GM19324 (cell line): Measurements from ENCODE around the gene SEPTIN8.
"Not testable (repeated sequence)": the region's sequence is repeated elsewhere in the genome, so short reads cannot be mapped to it uniquely, and the experiment has no call there.

ENCODE experiments used
- ATAC-seq: cut with Tn5 transposase; IDR thresholded peaks from one replicate; pipeline ENCODE4 v1.9.1; 2021; ENCODE audit warnings: mild to moderate bottlenecking, moderate library complexity; ENCODE audit not compliant: unreplicated experiment, low FRiP score

Gene SEPTIN8

DNA sequence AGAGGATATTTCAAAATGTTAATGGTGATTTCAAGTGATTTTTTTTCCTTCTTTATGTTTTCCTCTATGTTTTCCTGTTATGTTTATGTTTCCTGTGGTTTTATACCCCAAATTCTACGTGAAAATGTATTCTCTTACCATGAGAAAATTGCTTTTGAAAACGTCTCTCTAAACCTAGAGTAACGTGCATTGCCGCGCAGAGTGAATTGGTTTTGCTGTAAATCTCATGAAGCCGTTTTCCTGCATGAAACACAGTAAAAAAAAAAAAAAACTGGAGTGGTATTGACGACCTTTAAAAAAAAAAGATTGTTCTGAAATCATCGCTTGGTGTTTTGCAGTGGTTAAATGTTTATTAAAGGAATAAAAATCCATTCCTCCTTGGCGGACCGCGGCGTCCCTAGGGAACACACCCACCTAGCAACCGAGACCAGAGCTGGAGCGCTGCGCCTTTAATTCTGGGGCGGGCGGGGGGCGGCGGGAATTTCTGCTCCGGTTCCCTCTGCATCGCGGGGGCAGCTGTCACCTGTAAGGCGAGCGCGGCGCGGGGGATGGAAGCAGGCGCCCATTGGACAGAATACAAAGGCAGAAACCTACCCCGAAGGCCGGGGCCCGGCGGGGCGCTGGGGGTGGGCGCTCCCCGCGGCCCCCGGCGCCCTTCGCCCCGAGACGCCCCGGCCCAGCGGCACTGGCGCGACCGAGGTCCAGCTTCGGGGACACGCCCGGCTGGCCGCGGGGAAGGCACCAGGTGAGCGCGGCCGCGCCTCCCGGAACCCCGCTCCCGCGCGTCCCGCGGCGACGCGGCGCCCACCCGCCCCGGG lies 36.0 kb upstream of the SEPTIN8 start, which contains the start of gene SOWAHA:
TSS of gene SOWAHA (plus strand) at position 522 of the 818 bp plus-strand sequence. CDS start 320 bp downstream, outside the sequence.
- no peak for ATAC-seq

GRCh38 chr5:132812123-132812765 lies 35.2 kb upstream of the SEPTIN8 start:
- ATAC-seq = no peak

DNA sequence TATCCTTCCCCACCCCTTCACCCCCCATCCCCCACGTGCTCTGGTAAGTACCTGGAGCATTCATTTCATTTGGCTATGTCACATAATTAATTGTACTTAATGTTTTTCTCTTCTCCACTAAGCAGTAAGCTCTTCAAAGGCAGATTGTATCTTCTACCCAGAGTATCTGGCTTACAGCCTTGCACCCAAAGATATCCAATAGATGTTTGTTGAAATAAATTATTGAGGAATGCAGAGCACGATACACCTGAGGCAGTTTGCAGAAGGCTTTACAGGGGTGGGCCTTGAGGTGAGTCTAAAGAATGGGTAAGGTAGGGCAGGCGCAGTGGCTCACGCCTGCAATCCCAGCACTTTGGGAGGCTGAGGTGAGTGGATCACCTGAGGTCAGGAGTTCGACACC lies 33.6 kb upstream of the SEPTIN8 start:
- no peak for ATAC-seq

GRCh38 chr5:132808866-132809265 lies 31.8 kb upstream of the SEPTIN8 start:
- no peak for ATAC-seq

DNA sequence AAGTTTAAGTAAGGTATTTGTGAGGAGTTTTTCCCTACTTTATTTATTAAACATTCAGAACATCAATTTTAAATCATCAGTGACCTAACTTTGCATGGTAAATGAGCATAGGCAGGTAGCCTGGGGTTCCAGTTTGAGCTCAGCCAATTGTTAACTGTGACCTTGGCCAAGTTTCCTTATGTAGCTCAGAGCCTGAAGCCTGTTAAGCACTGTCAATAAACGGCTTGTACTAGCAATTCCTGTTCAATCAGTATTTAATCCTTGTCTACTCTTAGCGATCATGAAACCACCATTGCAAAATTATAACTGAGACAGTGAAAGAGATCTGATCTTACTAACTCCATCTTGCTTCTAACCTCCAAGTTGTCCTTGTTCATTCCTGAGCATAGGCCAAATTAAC lies 31.4 kb upstream of the SEPTIN8 start:
- ATAC-seq = no peak

DNA sequence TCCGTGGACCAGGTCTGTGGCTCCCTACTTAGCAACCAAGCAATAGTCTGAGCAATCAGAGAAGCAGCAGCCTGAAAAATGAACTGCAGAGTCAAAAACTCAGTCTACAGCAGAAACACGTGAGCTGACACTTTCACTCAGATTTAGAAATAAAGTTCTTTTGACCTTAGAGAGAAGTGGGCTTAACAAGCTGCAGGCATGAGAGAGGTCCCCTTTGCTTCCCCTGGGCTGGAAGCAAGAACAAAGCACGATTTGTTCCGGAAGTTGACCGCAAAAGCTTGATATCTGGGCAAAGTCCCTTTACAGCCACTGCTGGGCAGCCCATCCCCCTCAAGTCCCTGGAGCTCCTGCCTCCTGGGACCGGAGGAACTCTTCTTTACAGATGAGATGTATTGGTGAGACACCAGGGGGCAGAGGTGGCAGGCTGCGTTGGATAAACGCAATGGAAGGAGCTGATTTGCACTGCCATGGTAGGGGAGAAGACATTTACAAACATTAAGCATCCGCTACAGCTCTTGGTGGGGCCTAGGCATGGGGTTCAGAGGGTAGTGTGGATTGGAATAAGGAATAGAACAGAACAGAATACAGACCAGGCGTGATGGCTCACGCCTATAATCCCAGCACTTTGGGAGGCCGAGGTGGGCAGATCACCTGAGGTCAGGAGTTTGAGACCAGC lies 30.3 kb upstream of the SEPTIN8 start:
- ATAC-seq = no peak

- ATAC-seq = not testable (repeated sequence)
These were observed 29.7 kb upstream of the SEPTIN8 start for GRCh38 chr5:132806804-132807162.

DNA sequence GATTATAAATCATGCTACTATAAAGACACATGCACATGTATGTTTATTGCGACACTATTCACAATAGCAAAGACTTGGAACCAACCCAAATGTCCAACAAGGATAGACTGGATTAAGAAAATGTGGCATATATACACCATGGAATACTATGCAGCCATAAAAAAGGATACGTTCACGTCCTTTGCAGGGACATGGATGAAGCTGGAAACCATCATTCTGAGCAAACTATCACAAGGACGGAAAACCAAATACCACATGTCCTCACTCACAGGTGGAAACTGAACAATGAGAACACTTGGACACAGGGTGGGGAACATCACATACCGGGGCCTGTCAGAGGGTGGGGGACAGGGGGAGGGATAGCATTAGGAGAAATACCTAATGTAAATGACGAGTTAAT lies 28.8 kb upstream of the SEPTIN8 start:
- not testable (repeated sequence) for ATAC-seq

- not testable (repeated sequence) for ATAC-seq
These were observed 27.2 kb upstream of the SEPTIN8 start for GRCh38 chr5:132804219-132804618.

GRCh38 chr5:132802685-132803066 lies 25.6 kb upstream of the SEPTIN8 start:
- ATAC-seq = not testable (repeated sequence)

DNA sequence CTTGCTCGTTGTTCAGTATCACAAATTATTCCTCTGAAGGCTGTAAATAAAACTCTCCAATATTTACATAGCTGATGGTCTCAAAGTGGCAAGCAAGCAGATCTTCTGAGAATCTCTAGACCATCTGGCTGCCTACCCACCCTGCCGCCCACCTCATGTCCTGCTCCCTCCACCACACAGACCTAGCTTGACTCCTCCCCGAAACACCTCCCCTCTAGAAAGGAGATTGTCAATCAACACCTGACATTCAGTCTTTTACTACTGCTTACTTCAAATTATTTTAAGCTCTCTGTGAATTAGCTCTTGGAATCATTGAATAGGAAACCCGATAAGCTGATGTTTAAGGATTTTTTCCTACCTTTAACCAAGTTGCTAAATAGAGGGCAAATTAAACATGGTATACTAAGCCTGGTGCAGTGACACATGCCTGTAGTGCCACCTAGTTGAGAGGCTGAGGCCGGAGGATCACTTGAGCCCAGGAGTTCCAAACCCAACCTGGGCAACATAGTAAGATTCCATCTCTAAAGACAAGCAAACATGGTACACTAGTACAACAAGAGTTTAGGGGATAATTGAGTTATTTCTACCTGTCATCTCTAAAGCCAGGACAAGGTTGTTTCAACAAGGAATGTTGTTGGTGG lies 25.1 kb upstream of the SEPTIN8 start:
- ATAC-seq = no peak

DNA sequence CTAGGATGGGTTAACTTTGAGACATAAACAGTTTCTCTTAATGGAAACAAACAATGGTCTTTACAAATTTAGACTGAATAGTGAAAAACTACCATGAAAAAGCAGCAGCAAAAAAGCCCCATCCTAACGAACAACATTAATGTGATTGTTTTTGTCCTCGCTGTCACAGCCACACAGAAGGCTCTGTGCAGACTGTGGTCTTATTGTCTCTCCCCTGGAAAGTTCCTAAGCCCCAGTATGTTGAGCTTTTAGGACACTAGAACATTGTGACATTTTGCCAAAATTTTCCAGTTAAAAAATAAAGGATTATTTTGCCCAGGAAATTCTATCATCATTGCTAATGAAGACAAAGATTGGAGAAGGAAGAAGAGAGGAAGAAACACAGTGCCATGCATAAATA lies 23.5 kb upstream of the SEPTIN8 start:
- ATAC-seq = no peak

DNA sequence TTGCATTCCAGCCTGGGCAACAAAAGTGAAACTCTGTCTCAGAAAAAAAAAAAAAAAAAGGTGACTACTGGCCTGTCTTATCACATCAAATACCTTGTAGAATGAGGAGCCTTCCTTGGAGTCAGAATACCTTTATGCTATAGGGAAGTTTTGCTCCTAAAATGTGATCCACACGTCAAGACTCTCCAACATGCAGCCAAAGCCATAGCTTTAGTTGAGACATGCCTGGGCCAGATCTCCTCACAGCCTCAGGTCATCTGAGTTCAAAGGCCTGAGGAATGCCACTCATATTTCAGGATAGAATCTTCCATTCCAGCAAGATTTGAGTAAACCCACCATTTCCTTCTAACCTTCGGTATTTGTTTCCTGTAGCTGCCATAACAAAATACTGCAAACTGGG lies 22.4 kb upstream of the SEPTIN8 start:
- ATAC-seq = no peak

DNA sequence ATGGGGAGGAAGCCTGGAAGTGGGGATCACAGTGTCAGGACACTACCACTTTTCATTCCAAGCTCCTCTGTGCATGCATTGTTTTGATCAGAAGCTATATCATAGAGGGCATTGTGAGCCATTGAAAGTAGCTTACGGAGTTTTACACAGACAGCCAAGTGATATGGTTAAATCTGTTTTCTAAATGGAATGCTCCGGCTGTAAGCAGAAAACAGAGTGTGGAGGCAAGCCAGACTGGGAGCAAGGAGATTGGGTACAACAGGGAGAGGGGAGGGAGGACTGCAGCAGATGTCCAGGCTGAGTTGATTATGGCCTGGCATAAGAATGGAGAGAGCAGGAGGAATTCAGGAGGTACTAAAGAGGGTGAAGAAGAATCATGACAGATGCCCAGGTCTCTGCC lies 20.6 kb upstream of the SEPTIN8 start:
- no peak for ATAC-seq

- no peak for ATAC-seq
These were observed 14.0 kb upstream of the SEPTIN8 start for GRCh38 chr5:132791026-132791425.

GRCh38 chr5:132790201-132790865 lies 13.3 kb upstream of the SEPTIN8 start:
- ATAC-seq = no peak

DNA sequence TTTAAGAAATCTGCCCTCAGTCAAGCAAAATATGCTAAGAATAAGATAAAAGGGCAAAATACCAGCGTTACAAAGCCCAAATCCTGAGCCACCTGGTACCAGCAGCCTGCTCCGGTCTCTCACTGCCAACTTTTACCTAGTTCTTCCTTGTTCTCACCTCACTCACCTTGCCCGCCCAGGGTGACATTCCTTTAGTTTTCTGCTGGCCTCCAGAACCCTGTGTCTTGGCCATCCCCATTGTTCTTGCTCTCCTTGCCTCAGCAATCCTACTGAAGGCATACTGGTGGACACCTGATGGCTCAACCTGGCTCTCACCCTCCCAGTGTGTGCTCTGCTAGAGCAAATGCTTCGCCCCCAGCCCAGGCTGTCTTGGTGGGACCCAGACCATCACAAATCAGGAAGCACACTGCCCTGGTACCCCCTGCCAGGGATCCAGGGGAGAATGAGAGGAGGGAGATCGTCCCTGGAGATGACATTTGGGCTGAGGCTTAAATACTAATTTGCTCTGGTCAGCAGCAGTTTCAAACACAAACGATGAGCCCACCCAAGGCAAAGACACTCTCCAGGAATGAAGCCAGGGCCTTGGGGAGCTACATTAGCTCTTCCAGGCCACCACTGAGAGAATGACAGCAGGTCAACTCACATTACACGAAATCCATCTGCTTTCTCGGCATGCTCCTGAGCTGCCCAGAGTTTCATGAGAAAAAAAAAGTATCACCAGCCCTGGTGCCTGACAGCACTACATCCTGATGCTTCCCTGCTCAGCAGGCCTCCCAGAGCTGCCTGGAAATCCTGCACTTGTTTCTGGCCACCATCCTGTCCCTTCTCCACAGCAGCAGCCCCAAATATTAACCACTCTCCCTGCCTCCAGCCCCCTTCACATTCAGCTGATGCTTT lies 12.2 kb upstream of the SEPTIN8 start:
- ATAC-seq = no peak

DNA sequence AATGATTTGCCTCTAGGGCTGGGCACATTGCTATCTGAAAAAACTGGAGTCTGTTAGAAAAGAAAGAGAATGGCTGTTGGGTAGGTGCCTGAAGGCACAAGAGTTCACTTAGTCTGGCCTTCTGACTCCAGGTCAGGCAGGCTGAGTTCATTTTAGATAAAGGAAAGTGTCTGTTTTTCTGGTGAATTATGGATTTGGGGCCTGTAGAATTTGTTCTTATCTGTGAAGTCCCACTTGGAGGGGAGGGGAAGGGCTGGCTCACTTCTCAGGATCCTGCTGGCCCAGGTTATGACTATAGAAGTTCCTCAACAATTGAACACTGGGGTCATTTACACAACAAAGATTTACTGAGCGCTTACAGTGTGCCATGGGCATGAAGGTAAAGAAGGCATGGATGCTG lies 11.5 kb upstream of the SEPTIN8 start:
- ATAC-seq = no peak

DNA sequence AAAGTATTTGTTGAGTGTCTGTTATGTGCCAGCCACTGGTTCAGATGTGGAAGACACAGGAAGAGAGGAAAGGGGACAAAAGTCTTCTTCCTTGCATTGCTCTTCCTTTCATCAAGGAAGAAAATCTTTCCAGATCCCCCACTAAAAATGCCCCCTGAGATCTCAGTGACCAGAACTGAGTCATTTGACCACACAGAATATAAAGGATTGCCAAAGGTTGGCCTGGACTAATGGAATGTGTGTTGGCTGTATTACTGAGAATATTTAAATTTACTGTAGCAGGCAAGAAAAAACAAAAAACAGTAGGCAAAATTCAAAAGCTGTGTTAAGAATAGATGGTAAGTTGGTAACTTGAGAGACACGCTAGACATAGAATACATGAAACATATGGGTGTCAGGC lies 10.0 kb upstream of the SEPTIN8 start:
- ATAC-seq = no peak

GRCh38 chr5:132785864-132786263 lies 8.8 kb upstream of the SEPTIN8 start:
- ATAC-seq = no peak
